Stimulated activated CD8-positive, alpha-beta memory T cell treated with anti-CD3 and anti-CD28 coated beads, Interleukin-7, amount 100 ng/mL, for 48 hours (primary cell): ENCODE measurements around the gene PNLIP.

ENCODE experiments used
- DNase-seq, 2 donors: peaks; one replicate each; pipeline ENCODE4 v3.0.0-alpha.2; 2020; ENCODE audit warnings: low read depth in 1 of 2; ENCODE audit errors: extremely low read depth in 1 of 2

The PNLIP gene

GRCh38 chr10:116613471-116613870 is 67.7 kb downstream of the PNLIP start:
- no peak for DNase-seq

- DNase-seq = no peak
Observed at GRCh38 chr10:116614796-116615195, 69.1 kb downstream of the PNLIP start.

- no peak for DNase-seq
Observed at GRCh38 chr10:116615199-116615776, 69.6 kb downstream of the PNLIP start.
